HepG2 (cell line): ENCODE results near the gene LAMA5. TPM values are rescaled to one million over a fixed set of nuclear protein-coding genes. Genes with fewer than 3 reads are reported as not detected.

ENCODE experiments used
- ASH2L ChIP-seq: fragments of 300-600, 200-600 bp; sonication (generic); IDR thresholded peaks from 2 replicates; pipeline ENCODE4 v1.7.0; 2017; ENCODE audit warnings: low read depth, mild to moderate bottlenecking, moderate library complexity, mixed read lengths, low read length; ENCODE audit not compliant: insufficient read length
- ATRX ChIP-seq: sonication (generic); formaldehyde crosslinking; IDR thresholded peaks from 2 replicates; pipeline ENCODE4 v1.4.0; 2020; ENCODE audit warnings: missing genetic modification reagents, borderline replicate concordance
- FOXK1 ChIP-seq: sonication (generic); formaldehyde crosslinking; IDR thresholded peaks from 2 replicates; pipeline ENCODE4 v1.4.0; 2020; ENCODE audit warnings: low read depth, missing genetic modification reagents, borderline replicate concordance
- HMG20A ChIP-seq: IDR thresholded peaks from 2 replicates; pipeline ENCODE4 v1.6.1; 2016; ENCODE audit warnings: borderline replicate concordance
- RBM39 ChIP-seq: fragments of 200-400 bp; formaldehyde crosslinking; IDR thresholded peaks from one replicate; pipeline ENCODE4 v1.6.1; 2018; ENCODE audit warnings: antibody characterized with exemption, mild to moderate bottlenecking, low read depth, low read length; ENCODE audit not compliant: poor library complexity, severe bottlenecking
- REPIN1 ChIP-seq: sonication (generic); formaldehyde crosslinking; IDR thresholded peaks from 2 replicates; pipeline ENCODE4 v1.8.0; 2022; ENCODE audit warnings: missing genetic modification reagents, low read depth, mild to moderate bottlenecking, borderline replicate concordance
- SP4 ChIP-seq: sonication (generic); formaldehyde crosslinking; IDR thresholded peaks from 2 replicates; pipeline ENCODE4 v1.8.1; 2023; ENCODE audit warnings: mild to moderate bottlenecking, missing genetic modification reagents
- SSRP1 ChIP-seq: IDR thresholded peaks from 2 replicates; pipeline ENCODE4 v1.6.1; 2016; ENCODE audit warnings: control low read depth
- ZNF703 ChIP-seq: sonication (generic); formaldehyde crosslinking; IDR thresholded peaks from 2 replicates; pipeline ENCODE4 v1.5.1; 2020; ENCODE audit warnings: missing genetic modification reagents, mild to moderate bottlenecking, moderate library complexity, borderline replicate concordance
- ZNF773 ChIP-seq: sonication (generic); formaldehyde crosslinking; IDR thresholded peaks from 2 replicates; pipeline ENCODE4 v1.4.0; 2020; ENCODE audit warnings: missing genetic modification reagents, borderline replicate concordance
- ZSCAN20 ChIP-seq: sonication (generic); formaldehyde crosslinking; IDR thresholded peaks from 2 replicates; pipeline ENCODE4 v1.4.0; 2020; ENCODE audit warnings: missing genetic modification reagents, mild to moderate bottlenecking, borderline replicate concordance
- polyA plus RNA-seq, 8 experiments: library from polyadenylated mRNA; depleted of rRNA in 3 of 8; stranded (reverse) in 7 of 8; unstranded in 1 of 8; fragments of >200 nt; fragmentation: Illumina TruSeq in 4 of 8; extraction: Trizol in 4 of 8; gene quantifications; 2 replicates each; pipeline versions ENCODE4 v1.2.1 to v1.2.3, GENCODE V29; 2011 to 2016; ENCODE audit warnings: low read depth in 4 of 8, missing spikeins in 1 of 8, mixed read lengths in 1 of 8; ENCODE audit not compliant: insufficient read depth in 1 of 8
- total RNA-seq, 5 experiments: library from RNA; depleted of rRNA; stranded (reverse); fragments of >200 nt; fragmentation: Illumina TruSeq; extraction: Trizol; gene quantifications; 2 replicates each; pipeline ENCODE4 v1.2.3, GENCODE V29; 2016; ENCODE audit warnings: low read depth in 1 of 5
- TF ChIP-seq, protein P1 (sequence below): sonication (generic); formaldehyde crosslinking; IDR thresholded peaks from 2 replicates; pipeline ENCODE4 v1.4.0; 2020; ENCODE audit warnings: missing genetic modification reagents
- TF ChIP-seq, protein P2 (sequence below): sonication (generic); formaldehyde crosslinking; IDR thresholded peaks from 2 replicates; pipeline ENCODE4 v1.4.0; 2020; ENCODE audit warnings: missing genetic modification reagents, mild to moderate bottlenecking, borderline replicate concordance
- TF ChIP-seq, protein P3 (sequence below): sonication (generic); formaldehyde crosslinking; IDR thresholded peaks from 2 replicates; pipeline ENCODE4 v1.4.0; 2020; ENCODE audit warnings: mild to moderate bottlenecking, missing genetic modification reagents, borderline replicate concordance
- TF ChIP-seq, protein P4 (sequence below): fragments of 450-650 bp; IDR thresholded peaks from 2 replicates; pipeline ENCODE4 v1.6.1; 2017
- TF ChIP-seq, protein P5 (sequence below): sonication (generic); formaldehyde crosslinking; IDR thresholded peaks from 2 replicates; pipeline ENCODE4 v1.4.0; 2020; ENCODE audit warnings: mild to moderate bottlenecking, missing genetic modification reagents
- TF ChIP-seq, protein P6 (sequence below): sonication (generic); formaldehyde crosslinking; IDR thresholded peaks from 2 replicates; pipeline ENCODE4 v1.4.0; 2020; ENCODE audit warnings: mild to moderate bottlenecking, low read depth, missing genetic modification reagents

The LAMA5 gene
- total and polyA plus RNA-seq, 2 of the 13 experiments (the other 11 are each of a cell fraction or from before 2014, with no cell fraction given) = 21.0 to 44.7 TPM

DNA sequence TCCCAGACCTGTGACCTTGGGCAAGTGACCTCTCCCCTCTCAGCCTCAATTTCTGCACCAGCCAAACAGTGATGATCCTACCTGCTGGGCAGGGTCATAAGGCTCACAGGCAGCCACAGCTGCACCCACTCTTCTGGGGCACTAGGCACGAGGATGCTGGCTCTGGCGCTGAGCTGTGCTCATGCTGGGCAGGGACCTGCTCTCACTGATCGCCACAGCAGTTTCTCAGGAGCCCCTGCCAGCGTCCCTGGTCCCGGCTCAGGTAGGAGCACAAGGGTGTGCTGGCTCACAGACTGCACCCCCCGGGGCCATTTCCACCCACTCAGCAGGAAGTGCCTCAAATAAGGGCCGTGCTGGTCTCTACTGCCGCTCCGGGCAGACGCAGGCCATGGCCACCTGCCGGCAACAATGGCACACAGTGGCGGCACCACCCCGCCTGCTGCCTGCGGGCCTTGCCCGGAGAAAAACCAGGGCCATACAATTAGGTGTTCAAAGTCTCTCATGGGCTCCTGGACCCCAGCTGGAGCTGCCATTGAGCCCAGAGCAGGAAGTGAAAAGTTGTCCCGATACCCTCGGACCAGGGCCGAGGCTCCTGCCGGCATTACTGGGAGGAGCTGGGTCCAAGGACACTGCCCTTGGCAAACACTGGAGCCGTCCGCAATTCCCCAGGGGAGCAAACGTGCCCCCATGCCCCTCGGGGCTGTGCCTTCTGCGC lies 44.5 kb upstream of the LAMA5 start (continued):
- TF ChIP-seq SP4 (peak; percentile 53; the same call in 1 of the 2 replicates), ZNF773 (CRISPR knock-in tag) (0 out of 2 replicates have a peak, but pooled peaks have one; percentile 87), HMG20A (CRISPR knock-in tag) (peak; percentile 33; the same call in 1 of the 2 replicates), SSRP1 (CRISPR knock-in tag) (no peak), RBM39 (peak; percentile 49), ASH2L (no peak), REPIN1 (CRISPR knock-in tag) (peak; percentile 57; the same call in 1 of the 2 replicates), ZNF703 (CRISPR knock-in tag) (peak; percentile 96), ZSCAN20 (CRISPR knock-in tag) (0 out of 2 replicates have a peak, but pooled peaks have one; percentile 66), ATRX (CRISPR knock-in tag) (no peak), FOXK1 (CRISPR knock-in tag) (peak; percentile 14; the same call in 1 of the 2 replicates)
- TF ChIP-seq, protein P1, sequence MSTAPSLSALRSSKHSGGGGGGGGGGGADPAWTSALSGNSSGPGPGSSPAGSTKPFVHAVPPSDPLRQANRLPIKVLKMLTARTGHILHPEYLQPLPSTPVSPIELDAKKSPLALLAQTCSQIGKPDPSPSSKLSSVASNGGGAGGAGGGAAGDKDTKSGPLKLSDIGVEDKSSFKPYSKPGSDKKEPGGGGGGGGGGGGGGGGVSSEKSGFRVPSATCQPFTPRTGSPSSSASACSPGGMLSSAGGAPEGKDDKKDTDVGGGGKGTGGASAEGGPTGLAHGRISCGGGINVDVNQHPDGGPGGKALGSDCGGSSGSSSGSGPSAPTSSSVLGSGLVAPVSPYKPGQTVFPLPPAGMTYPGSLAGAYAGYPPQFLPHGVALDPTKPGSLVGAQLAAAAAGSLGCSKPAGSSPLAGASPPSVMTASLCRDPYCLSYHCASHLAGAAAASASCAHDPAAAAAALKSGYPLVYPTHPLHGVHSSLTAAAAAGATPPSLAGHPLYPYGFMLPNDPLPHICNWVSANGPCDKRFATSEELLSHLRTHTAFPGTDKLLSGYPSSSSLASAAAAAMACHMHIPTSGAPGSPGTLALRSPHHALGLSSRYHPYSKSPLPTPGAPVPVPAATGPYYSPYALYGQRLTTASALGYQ (CRISPR knock-in tag) = peak; percentile 66; the same call in 1 of the 2 replicates
- TF ChIP-seq, protein P2, sequence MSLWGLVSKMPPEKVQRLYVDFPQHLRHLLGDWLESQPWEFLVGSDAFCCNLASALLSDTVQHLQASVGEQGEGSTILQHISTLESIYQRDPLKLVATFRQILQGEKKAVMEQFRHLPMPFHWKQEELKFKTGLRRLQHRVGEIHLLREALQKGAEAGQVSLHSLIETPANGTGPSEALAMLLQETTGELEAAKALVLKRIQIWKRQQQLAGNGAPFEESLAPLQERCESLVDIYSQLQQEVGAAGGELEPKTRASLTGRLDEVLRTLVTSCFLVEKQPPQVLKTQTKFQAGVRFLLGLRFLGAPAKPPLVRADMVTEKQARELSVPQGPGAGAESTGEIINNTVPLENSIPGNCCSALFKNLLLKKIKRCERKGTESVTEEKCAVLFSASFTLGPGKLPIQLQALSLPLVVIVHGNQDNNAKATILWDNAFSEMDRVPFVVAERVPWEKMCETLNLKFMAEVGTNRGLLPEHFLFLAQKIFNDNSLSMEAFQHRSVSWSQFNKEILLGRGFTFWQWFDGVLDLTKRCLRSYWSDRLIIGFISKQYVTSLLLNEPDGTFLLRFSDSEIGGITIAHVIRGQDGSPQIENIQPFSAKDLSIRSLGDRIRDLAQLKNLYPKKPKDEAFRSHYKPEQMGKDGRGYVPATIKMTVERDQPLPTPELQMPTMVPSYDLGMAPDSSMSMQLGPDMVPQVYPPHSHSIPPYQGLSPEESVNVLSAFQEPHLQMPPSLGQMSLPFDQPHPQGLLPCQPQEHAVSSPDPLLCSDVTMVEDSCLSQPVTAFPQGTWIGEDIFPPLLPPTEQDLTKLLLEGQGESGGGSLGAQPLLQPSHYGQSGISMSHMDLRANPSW (CRISPR knock-in tag) = peak; percentile 42; the same call in 1 of the 2 replicates
- TF ChIP-seq, protein P3, sequence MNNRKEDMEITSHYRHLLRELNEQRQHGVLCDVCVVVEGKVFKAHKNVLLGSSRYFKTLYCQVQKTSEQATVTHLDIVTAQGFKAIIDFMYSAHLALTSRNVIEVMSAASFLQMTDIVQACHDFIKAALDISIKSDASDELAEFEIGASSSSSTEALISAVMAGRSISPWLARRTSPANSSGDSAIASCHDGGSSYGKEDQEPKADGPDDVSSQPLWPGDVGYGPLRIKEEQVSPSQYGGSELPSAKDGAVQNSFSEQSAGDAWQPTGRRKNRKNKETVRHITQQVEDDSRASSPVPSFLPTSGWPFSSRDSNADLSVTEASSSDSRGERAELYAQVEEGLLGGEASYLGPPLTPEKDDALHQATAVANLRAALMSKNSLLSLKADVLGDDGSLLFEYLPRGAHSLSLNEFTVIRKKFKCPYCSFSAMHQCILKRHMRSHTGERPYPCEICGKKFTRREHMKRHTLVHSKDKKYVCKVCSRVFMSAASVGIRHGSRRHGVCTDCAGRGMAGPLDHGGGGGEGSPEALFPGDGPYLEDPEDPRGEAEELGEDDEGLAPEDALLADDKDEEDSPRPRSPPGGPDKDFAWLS (CRISPR knock-in tag) = peak; percentile 94; the same call in 1 of the 2 replicates
- TF ChIP-seq, protein P4, sequence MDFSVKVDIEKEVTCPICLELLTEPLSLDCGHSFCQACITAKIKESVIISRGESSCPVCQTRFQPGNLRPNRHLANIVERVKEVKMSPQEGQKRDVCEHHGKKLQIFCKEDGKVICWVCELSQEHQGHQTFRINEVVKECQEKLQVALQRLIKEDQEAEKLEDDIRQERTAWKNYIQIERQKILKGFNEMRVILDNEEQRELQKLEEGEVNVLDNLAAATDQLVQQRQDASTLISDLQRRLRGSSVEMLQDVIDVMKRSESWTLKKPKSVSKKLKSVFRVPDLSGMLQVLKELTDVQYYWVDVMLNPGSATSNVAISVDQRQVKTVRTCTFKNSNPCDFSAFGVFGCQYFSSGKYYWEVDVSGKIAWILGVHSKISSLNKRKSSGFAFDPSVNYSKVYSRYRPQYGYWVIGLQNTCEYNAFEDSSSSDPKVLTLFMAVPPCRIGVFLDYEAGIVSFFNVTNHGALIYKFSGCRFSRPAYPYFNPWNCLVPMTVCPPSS = no peak
- TF ChIP-seq, protein P5, sequence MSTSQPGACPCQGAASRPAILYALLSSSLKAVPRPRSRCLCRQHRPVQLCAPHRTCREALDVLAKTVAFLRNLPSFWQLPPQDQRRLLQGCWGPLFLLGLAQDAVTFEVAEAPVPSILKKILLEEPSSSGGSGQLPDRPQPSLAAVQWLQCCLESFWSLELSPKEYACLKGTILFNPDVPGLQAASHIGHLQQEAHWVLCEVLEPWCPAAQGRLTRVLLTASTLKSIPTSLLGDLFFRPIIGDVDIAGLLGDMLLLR (CRISPR knock-in tag) = peak; percentile 80; the same call in 1 of the 2 replicates
- TF ChIP-seq, protein P6, sequence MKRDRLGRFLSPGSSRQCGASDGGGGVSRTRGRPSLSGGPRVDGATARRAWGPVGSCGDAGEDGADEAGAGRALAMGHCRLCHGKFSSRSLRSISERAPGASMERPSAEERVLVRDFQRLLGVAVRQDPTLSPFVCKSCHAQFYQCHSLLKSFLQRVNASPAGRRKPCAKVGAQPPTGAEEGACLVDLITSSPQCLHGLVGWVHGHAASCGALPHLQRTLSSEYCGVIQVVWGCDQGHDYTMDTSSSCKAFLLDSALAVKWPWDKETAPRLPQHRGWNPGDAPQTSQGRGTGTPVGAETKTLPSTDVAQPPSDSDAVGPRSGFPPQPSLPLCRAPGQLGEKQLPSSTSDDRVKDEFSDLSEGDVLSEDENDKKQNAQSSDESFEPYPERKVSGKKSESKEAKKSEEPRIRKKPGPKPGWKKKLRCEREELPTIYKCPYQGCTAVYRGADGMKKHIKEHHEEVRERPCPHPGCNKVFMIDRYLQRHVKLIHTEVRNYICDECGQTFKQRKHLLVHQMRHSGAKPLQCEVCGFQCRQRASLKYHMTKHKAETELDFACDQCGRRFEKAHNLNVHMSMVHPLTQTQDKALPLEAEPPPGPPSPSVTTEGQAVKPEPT (CRISPR knock-in tag) = 0 out of 2 replicates have a peak, but pooled peaks have one; percentile 39
